WTC11 (cell line): Measurements from ENCODE around the gene CD28. TPM values are rescaled to one million over a fixed set of nuclear protein-coding genes. Genes with fewer than 3 reads are reported as not detected.

Experiments
- ATAC-seq: fragments of 200-7000 bp; cut with Tn5 transposase; 2 replicates; pipeline ENCODE4 v1.10.0; 2021; ENCODE audit warnings: mild to moderate bottlenecking, moderate library complexity
- CTCF ChIA-PET: fragments of 300-600 bp; sonication (Branson Sonifier 250); formaldehyde crosslinking; loops from one replicate; lab custom pipeline; 2021; ENCODE audit warnings: antibody characterized with exemption; lab: Charles Lee
- POLR2A ChIA-PET: fragments of 350-600 bp; sonication (Branson Sonifier 250); formaldehyde crosslinking; loops from one replicate; lab custom pipeline; 2021; ENCODE audit warnings: antibody characterized with exemption; lab: Charles Lee
- DNase-seq: peaks from one replicate; pipeline ENCODE4 v3.0.0; 2021; ENCODE audit warnings: low spot score
- H3K27ac Mint-ChIP-seq: 2 replicates; pipeline ENCODE4 v1.8.0; 2021; ENCODE audit warnings: mixed read lengths
- H3K27me3 Mint-ChIP-seq: 2 replicates; pipeline ENCODE4 v1.8.0; 2021; ENCODE audit warnings: low read depth, mild to moderate bottlenecking, moderate library complexity, mixed read lengths
- H3K36me3 Mint-ChIP-seq: 2 replicates; pipeline ENCODE4 v1.8.0; 2021; ENCODE audit warnings: mixed read lengths
- H3K4me1 Mint-ChIP-seq: 2 replicates; pipeline ENCODE4 v1.8.0; 2022; ENCODE audit warnings: mixed read lengths
- H3K4me3 Mint-ChIP-seq: 2 replicates; pipeline ENCODE4 v1.8.0; 2021; ENCODE audit warnings: mild to moderate bottlenecking, moderate library complexity, mixed read lengths
- H3K9me3 Mint-ChIP-seq: 2 replicates; pipeline ENCODE4 v1.8.0; 2021; ENCODE audit warnings: mixed read lengths
- AR ChIP-seq: fragments of 250-450 bp; sonication (Bioruptor Pico); IDR thresholded peaks from 2 replicates; pipeline ENCODE4 v1.9.0; 2021; ENCODE audit warnings: mild to moderate bottlenecking
- ATF2 ChIP-seq: sonication (generic); formaldehyde crosslinking; IDR thresholded peaks from 2 replicates; pipeline ENCODE4 v1.8.1; 2022; ENCODE audit warnings: low read depth, missing genetic modification reagents, borderline replicate concordance
- ESRRA ChIP-seq: sonication (generic); formaldehyde crosslinking; IDR thresholded peaks from 2 replicates; pipeline ENCODE4 v1.8.1; 2022; ENCODE audit warnings: mild to moderate bottlenecking, missing genetic modification reagents, borderline replicate concordance
- ETV6 ChIP-seq: sonication (generic); formaldehyde crosslinking; IDR thresholded peaks from 2 replicates; pipeline ENCODE4 v1.8.1; 2022; ENCODE audit warnings: mild to moderate bottlenecking, missing genetic modification reagents
- FOXJ3 ChIP-seq: sonication (generic); formaldehyde crosslinking; IDR thresholded peaks from 2 replicates; pipeline ENCODE4 v1.9.0; 2021; ENCODE audit warnings: missing genetic modification reagents, mild to moderate bottlenecking, borderline replicate concordance
- FOXP1 ChIP-seq: sonication (generic); formaldehyde crosslinking; IDR thresholded peaks from 2 replicates; pipeline ENCODE4 v1.8.0; 2022; ENCODE audit warnings: missing genetic modification reagents, mild to moderate bottlenecking, moderate library complexity, borderline replicate concordance
- GTF2I ChIP-seq: fragments of 250-450 bp; sonication (Bioruptor Pico); conservative IDR thresholded peaks from 2 replicates; pipeline ENCODE4 v1.4.0; 2021; ENCODE audit warnings: mild to moderate bottlenecking
- SOX15 ChIP-seq: fragments of 250-450 bp; sonication (Bioruptor Pico); IDR thresholded peaks from 2 replicates; pipeline ENCODE4 v1.9.0; 2021; ENCODE audit warnings: mild to moderate bottlenecking
- TEAD1 ChIP-seq: sonication (generic); formaldehyde crosslinking; IDR thresholded peaks from 2 replicates; pipeline ENCODE4 v1.8.0; 2022; ENCODE audit warnings: mild to moderate bottlenecking, missing genetic modification reagents
- TEAD4 ChIP-seq: sonication (generic); formaldehyde crosslinking; IDR thresholded peaks from 2 replicates; pipeline ENCODE4 v1.8.0; 2022; ENCODE audit warnings: mild to moderate bottlenecking, missing genetic modification reagents
- TP53 ChIP-seq: sonication (generic); formaldehyde crosslinking; IDR thresholded peaks from 2 replicates; pipeline ENCODE4 v1.8.1; 2023; ENCODE audit warnings: mild to moderate bottlenecking, missing genetic modification reagents
- ZNF121 ChIP-seq: sonication (generic); formaldehyde crosslinking; IDR thresholded peaks from 2 replicates; pipeline ENCODE4 v1.8.0; 2023; ENCODE audit warnings: missing genetic modification reagents
- ZNF219 ChIP-seq: sonication (generic); formaldehyde crosslinking; IDR thresholded peaks from 2 replicates; pipeline ENCODE4 v1.8.0; 2023; ENCODE audit warnings: missing genetic modification reagents, mild to moderate bottlenecking, borderline replicate concordance
- total RNA-seq: library from RNA; stranded (reverse); gene quantifications from 3 replicates; pipeline ENCODE4 v1.2.3, GENCODE V29; 2021
- TF ChIP-seq, protein P1 (sequence below): fragments of 250-450 bp; sonication (Bioruptor Pico); IDR thresholded peaks from 2 replicates; pipeline ENCODE4 v1.8.0; 2021; ENCODE audit warnings: mild to moderate bottlenecking
- TF ChIP-seq, protein P2 (sequence below): sonication (generic); formaldehyde crosslinking; IDR thresholded peaks from 2 replicates; pipeline ENCODE4 v1.8.0; 2022; ENCODE audit warnings: mild to moderate bottlenecking, missing genetic modification reagents

Gene CD28
- total RNA-seq, 1 experiment from 2014 or later: 0.11 TPM

- Mint-ChIP-seq H3K36me3 (no peaks in the 10 kb centered on the region), H3K4me1 (no peaks in the 10 kb centered on the region), H3K4me3 (no peak overlapping the region), H3K9me3 (no peaks in the 10 kb centered on the region), H3K27ac (no peak overlapping the region), H3K27me3 (no peaks in the 10 kb centered on the region)
- ChIA-PET CTCF (no interaction called here), POLR2A (no interaction called here)
- TF ChIP-seq AR (CRISPR knock-in tag): no peak
- no peak for TF ChIP-seq GTF2I (CRISPR knock-in tag)
- ATAC-seq (no peak), DNase-seq (no peak)
Measured at GRCh38 chr2:203710952-203711351, 4.5 kb downstream of the CD28 start.

DNA sequence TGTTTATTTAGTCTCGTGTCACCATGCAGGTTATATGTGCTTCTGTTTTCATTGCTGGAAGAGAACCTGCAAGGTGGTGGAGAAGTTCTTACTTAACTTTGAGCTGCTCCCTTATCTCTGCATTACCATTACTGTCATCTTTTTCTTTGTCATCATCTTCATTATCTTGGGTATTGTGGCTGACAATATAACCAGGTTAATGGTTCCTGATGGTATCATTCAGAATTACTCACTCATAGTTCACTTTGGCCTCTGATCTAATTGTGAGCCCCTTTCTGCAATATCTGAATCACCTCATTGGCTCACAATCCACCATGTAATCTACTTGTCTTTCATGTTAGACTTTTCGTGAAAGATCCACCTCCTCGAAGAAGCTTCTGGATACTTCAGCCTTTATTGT lies 5.0 kb downstream of the CD28 start:
- no peak for ATAC-seq
- no peak overlapping the region for H3K27ac Mint-ChIP-seq
- DNase-seq: no peak
- POLR2A ChIA-PET: no interaction called here
- H3K9me3 Mint-ChIP-seq: no peaks in the 10 kb centered on the region
- no peak overlapping the region for H3K4me3 Mint-ChIP-seq
- no peaks in the 10 kb centered on the region for H3K36me3 Mint-ChIP-seq
- CTCF ChIA-PET: no interaction called here
- H3K4me1 Mint-ChIP-seq: no peaks in the 10 kb centered on the region
- TF ChIP-seq ZNF121 (CRISPR knock-in tag): no peak
- no peaks in the 10 kb centered on the region for H3K27me3 Mint-ChIP-seq

DNA sequence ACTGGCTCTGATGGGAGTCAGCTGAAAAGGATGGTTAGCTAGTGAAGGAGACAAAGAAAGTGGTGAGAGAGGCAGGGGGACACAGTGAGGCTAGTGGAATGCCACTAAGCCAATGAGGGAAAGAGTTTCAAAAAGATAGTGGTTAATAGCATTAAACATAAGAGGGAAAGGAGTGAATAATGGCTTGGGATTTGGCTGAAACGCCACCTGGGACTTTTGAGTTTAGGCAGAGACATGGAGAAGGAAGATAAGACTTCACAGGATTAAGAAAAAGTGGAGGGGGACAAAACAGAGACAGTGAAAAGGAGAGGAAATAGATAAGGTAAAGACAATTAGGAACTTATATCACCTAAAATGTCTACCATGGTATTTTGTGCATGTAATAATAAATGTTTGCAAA lies 6.9 kb downstream of the CD28 start:
- Mint-ChIP-seq H3K36me3 (no peaks in the 10 kb centered on the region), H3K27me3 (no peaks in the 10 kb centered on the region), H3K9me3 (peaks cover 5% of the 10 kb centered on the region), H3K4me3 (no peak overlapping the region)
- CTCF ChIA-PET: no interaction called here
- no peak for DNase-seq
- TF ChIP-seq ETV6 (CRISPR knock-in tag) (no peak), ATF2 (CRISPR knock-in tag) (no peak), TP53 (no peak), SOX15 (no peak), ZNF219 (CRISPR knock-in tag) (no peak), FOXP1 (no peak), ESRRA (CRISPR knock-in tag) (no peak), FOXJ3 (no peak), TEAD4 (CRISPR knock-in tag) (no peak)
- TF ChIP-seq, protein P1, sequence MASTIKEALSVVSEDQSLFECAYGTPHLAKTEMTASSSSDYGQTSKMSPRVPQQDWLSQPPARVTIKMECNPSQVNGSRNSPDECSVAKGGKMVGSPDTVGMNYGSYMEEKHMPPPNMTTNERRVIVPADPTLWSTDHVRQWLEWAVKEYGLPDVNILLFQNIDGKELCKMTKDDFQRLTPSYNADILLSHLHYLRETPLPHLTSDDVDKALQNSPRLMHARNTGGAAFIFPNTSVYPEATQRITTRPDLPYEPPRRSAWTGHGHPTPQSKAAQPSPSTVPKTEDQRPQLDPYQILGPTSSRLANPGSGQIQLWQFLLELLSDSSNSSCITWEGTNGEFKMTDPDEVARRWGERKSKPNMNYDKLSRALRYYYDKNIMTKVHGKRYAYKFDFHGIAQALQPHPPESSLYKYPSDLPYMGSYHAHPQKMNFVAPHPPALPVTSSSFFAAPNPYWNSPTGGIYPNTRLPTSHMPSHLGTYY (CRISPR knock-in tag): no peak
- TF ChIP-seq, protein P2, sequence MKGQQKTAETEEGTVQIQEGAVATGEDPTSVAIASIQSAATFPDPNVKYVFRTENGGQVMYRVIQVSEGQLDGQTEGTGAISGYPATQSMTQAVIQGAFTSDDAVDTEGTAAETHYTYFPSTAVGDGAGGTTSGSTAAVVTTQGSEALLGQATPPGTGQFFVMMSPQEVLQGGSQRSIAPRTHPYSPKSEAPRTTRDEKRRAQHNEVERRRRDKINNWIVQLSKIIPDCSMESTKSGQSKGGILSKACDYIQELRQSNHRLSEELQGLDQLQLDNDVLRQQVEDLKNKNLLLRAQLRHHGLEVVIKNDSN (CRISPR knock-in tag): no peak
- TF ChIP-seq, all 79 proteins: peak for 0
- POLR2A ChIA-PET: no interaction called here
- no peak for ATAC-seq
- H3K27ac Mint-ChIP-seq: no peak overlapping the region
- H3K4me1 Mint-ChIP-seq: no peaks in the 10 kb centered on the region

- no peak overlapping the region for H3K27ac Mint-ChIP-seq
- TF ChIP-seq FOXP1 (no peak), TEAD1 (CRISPR knock-in tag) (no peak), TEAD4 (CRISPR knock-in tag) (no peak)
- no peaks in the 10 kb centered on the region for H3K4me1 Mint-ChIP-seq
- no peaks in the 10 kb centered on the region for H3K27me3 Mint-ChIP-seq
- DNase-seq (no peak), ATAC-seq (no peak)
- ChIA-PET CTCF (no interaction called here), POLR2A (no interaction called here)
- no peaks in the 10 kb centered on the region for H3K36me3 Mint-ChIP-seq
- peaks cover 5% of the 10 kb centered on the region for H3K9me3 Mint-ChIP-seq
- H3K4me3 Mint-ChIP-seq: no peak overlapping the region
Measured at GRCh38 chr2:203714112-203714511, 7.7 kb downstream of the CD28 start.
